GM13977 (cell line): ENCODE measurements around the gene INMT.

Experiments used
- DNase-seq: peaks from one replicate; pipeline ENCODE4 v3.0.0; 2012; ENCODE audit warnings: low spot score
- in situ Hi-C: fragments of 300-500 bp; cut with MboI; formaldehyde crosslinking; loops from one replicate; pipeline ENCODE4 v1.12.0; 2022; ENCODE audit warnings: low sequenced_read_pairs, low pct_unique_long_range_greater_than_20kb, mixed read lengths, inconsistent platforms; ENCODE audit not compliant: unreplicated experiment
- TF ChIP-seq, protein P1 (sequence below): IDR thresholded peaks from 2 replicates; pipeline ENCODE4 v1.5.1; 2012; ENCODE audit warnings: mild to moderate bottlenecking, control low read depth; ENCODE audit not compliant: insufficient read depth; ENCODE audit errors: extremely low read depth, missing control alignments

Gene INMT

DNA sequence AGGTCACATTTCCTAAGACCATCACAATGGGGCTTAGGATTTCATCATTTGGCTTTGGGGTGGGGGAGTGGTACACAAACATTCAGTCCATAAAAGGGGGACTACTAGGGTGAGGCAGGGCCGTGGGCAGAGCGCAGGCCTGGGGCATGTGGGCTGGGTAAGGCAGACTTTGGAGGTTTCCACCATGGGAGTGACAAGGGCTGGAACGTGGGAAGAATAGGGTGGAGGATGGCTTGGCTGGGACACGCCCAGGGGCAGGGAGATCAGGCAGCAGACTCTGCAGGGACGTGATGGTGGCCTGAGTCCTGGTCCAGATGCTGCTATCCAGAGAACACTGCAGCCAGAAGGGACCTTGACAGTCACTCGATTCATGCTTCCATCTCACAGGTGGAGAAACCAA, 45.0 kb upstream of the INMT start:
- no peak for DNase-seq
- TF ChIP-seq, protein P1, sequence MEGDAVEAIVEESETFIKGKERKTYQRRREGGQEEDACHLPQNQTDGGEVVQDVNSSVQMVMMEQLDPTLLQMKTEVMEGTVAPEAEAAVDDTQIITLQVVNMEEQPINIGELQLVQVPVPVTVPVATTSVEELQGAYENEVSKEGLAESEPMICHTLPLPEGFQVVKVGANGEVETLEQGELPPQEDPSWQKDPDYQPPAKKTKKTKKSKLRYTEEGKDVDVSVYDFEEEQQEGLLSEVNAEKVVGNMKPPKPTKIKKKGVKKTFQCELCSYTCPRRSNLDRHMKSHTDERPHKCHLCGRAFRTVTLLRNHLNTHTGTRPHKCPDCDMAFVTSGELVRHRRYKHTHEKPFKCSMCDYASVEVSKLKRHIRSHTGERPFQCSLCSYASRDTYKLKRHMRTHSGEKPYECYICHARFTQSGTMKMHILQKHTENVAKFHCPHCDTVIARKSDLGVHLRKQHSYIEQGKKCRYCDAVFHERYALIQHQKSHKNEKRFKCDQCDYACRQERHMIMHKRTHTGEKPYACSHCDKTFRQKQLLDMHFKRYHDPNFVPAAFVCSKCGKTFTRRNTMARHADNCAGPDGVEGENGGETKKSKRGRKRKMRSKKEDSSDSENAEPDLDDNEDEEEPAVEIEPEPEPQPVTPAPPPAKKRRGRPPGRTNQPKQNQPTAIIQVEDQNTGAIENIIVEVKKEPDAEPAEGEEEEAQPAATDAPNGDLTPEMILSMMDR: no peak
- in situ Hi-C loops: no loop called here

DNA sequence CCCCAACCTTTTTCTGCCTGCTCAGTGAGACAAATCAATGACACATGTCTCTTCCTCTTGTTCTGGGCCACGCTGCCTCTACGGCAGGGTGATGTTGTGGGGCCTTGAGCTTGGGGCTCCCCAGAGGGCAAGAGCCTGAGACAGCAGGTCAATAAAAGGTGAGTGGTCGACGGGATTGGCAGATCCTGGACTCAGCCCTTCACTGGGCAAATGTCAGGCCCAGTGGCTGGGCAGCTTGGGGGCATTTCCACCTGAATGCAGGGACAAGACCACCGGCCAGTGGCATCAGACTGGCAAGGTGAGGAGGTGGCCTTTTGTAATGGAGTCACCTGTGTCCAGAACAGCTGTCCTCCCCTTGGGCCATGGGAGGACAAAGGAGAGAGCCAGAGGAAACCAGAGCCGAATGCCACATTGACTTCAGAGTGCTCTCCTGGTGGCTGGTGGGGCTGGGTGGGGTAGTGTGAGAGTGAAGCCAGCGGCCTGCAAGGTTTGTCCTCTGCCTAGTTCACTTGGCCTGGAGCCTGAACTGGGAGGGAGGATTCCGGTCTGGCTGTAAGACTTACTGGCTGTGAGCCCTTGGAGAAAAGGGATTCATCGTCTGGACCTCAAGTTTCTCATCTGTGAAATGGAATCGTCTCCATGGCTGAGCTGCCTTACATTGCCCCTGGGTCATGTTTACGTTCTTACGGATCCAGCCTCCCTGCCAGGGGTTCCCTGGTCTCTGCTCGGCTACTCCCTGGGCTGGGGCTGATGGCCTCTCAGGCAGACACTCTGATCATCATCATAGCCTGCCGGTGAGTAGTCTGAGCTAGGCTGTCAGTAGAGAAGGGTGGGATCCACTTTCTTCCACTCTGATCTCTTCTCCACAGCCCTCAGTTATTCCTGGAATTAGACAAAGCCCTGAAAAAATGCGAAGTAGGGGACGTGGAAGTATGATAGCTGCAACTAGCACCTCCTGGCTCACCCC, 44.3 kb upstream of the INMT start:
- TF ChIP-seq, protein P1: no peak
- DNase-seq: no peak
- in situ Hi-C loops: no loop called here

DNA sequence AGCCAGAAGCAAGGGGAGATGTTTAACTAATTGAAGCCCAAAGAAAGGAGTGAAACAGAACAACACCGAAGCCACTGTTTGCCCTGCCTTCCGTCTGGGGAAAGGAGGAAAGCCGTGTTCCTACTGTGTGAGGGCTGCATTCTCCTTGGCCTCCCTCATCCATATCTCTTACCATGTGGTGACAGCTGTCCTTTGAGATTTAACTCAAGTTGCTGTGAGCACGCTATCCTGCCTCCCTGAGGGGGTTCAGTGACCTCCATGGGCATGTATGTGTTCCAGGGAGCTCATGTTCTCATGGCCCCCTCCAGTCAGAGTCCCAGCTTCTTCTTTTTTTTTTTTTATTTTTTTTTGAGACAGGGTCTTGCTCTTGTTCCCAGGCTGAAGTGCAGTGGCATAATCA, 43.5 kb upstream of the INMT start:
- in situ Hi-C loops: no loop called here
- no peak for DNase-seq
- TF ChIP-seq, protein P1: no peak

DNA sequence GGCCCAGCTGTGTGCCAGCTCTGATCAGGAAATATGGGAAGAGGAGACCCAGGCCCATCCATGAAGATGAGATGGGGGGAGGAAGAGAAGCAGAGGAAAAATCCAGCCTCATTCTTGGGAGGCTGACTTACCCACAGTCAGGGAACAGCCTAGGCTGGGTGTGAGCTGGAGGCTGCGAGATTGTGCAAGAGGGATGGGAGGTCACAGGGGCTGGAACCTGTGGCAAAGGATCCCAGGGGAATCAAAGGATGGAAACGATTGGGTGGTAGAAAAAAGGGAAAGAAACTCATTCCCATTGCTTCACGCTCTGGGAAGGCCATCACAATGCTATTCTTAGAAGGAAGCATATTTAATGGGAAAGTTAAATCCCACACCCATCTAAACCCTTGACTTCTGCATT, 43.0 kb upstream of the INMT start:
- no peak for DNase-seq
- in situ Hi-C loops: no loop called here
- TF ChIP-seq, protein P1: no peak

DNA sequence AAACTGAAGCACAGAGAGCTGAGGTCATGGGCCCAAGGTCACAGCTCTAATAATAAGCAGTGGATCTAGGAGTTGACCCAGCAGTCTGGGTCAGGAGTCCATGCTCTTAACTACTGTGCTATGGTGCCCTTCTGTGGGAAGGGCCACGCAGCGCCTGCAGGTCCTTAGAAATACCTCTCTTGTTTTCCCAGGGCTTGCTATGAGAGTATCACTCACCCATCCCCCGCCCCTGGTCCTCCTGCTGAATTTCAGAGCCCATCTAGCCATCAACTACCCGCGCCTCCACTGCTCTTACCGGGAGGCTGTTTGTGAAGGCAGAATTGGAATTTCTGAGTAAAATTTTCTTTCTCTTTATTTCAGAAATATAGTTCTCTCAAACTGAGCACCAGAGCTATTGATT, 42.4 kb upstream of the INMT start:
- in situ Hi-C loops: no loop called here
- TF ChIP-seq, protein P1: no peak
- DNase-seq: no peak

DNA sequence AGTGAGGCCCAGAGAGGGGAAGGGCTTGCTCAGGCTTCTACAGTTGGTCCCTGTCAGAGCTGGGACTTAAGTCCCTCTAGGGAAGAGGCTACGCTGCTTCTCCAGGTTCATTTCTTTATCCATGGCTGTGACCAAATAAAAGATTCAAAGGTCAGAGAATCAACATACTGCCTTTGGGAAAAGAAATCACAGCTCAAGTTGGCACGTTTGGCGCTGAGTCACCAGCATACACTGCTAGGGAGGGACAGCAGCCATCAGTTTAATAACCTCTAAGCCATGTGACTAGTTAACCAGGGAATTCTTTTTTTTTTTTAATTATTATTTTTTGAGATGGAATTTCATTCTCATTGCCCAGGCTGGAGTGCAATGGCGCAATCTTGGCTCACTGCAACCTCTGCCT, 41.3 kb upstream of the INMT start:
- in situ Hi-C loops: no loop called here
- no peak for DNase-seq

More for the DNA sequence above, 41.3 kb upstream of the INMT start:
- TF ChIP-seq, protein P1: no peak
